Bone marrow (tissue), 2 donors: ENCODE measurements around the gene HOMEZ.
A peak's percentile ranks its signal among the peaks of the same experiment; 100 is the strongest.
"Not testable (repeated sequence)": the region's sequence is repeated elsewhere in the genome, so short reads cannot be mapped to it uniquely, and the experiment has no call there.

ENCODE experiments used
- DNase-seq, 2 donors: peaks; one replicate each; lab custom pipeline; 2025; lab: John Stamatoyannopoulos, UW

Gene HOMEZ

DNA sequence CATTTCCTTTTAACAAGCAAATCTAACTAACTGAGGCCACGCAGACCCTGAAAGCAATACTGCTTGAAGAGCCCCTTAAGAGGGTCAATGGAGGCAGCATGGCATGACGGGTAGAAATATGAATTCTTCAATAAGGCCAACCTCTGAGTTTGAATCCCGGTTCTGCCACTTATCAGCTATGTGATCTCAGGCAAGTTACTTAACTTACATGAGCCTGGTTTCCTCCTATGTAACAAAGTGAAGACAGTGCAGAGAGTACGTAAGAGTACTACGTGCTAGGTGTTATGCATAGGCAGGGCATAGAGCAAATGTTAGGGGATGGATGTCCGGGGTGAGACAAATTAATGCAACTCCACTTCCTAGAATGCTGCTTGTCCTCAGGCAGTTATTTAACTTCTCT, 4.7 kb downstream of the HOMEZ start:
- no peak for DNase-seq

DNA sequence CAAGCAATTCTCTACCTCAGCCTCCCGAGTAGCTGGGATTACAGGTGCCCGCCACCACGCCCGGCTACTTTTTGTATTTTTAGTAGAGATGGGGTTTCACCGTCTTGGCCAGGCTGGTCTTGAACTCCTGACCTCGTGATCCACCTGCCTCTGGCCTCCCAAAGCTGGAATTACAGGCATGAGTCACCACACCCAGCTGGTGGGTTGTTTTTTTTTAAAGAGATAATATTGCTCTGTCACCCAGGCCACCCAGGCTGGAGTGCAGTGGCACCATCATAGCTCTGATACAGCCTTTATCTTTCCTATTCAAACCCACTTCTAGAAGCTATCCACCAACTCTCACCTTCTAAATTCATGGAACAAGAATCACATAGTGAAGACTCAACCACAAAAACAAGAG, 8.0 kb downstream of the HOMEZ start:
- DNase-seq = not testable (repeated sequence)

DNA sequence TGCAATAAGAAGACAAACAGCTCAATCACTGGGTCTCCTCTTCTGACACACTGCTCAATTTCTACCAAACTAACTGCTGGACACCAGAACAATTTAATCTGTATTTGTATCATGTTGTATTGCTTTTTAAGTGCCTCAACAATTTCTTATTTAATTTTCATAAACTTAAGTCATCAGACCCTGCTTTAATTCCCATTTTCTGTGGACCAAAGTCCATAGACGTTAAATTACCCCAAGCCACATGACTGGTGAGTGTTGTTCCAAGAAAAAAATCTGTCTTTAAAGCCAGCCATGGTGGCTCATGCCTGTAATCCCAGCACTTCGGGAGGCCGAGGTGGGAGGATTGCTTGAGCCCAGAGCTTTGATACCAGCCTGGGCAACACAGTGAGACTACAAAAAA, 8.7 kb downstream of the HOMEZ start:
- no peak for DNase-seq

DNA sequence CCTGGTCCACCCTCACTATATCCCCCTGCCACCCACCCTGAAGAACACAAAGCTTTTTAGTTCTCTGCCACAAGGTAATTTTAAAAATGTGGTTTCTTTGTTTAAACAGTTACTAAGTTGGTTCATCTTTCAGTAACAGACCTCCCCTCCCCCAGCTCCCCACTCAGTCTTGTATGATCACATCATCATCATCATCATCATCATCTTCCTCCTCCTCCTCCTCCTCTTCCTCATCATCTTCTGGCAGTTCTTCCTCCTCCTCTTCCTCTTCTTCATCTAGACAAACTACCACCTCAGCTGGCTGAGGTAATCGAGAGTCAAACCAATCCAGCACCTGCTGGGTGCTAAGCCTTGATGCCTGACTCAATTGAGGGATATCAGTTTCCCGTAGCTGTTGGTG, 10.5 kb downstream of the HOMEZ start:
- DNase-seq = no peak

DNA sequence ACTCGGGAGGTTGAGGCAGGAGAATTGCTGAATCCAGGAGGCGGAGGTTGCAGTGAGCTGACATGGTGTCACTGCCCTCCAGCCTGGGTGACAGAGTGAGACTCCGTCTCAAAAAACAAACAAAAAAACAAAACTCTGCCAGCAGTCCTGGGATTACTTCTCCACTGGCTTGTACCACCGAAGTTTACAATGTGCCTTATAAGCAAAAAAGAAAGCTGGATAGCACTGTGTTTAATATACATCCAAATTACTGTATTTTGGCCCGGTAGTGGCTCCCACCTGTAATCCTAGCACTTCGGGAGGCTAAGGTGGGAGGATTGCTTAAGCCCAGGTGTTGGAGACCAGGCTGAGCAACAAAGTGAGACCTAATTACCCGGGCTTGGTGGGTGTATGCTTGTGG, 16.7 kb downstream of the HOMEZ start:
- no peak for DNase-seq

DNA sequence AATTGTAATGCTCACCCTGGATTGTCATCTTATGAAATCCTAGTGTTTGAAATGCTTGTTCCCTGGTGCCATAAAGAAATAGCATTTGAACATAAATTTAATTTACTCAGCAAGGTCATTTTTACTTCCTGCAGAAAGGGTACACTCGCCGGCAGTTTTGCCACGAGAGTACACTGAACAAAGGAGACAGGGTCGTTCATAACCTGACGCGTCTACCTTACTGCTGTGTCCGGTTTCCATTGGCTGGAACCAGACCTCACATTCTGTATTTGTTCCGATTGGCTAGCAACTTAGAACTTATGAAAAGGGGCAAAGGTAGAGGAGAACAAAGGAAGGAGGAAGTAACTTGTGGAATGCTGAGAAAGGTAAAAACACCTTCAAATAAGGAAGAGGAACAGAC, 25.1 kb downstream of the HOMEZ start:
- not testable (repeated sequence) for DNase-seq

DNA sequence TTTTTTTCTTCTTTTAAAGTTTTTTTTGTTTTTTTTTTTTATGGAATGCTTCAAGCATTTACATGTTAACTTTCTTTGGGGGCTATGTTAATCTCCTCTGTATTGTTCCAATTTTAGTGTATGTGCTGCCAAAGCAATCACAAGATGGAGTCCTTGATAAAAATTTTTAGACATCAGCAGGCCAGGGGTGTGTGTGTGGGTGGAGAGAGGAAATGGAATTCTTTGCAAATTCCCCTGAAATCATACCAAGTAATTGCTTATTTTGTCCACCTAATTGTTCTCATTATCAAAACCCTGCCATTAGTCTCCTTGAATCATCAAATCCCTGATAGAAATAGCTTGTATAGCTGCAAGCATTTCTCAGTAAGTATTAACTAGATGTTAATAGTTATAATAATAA, 26.5 kb downstream of the HOMEZ start:
- no peak for DNase-seq

DNA sequence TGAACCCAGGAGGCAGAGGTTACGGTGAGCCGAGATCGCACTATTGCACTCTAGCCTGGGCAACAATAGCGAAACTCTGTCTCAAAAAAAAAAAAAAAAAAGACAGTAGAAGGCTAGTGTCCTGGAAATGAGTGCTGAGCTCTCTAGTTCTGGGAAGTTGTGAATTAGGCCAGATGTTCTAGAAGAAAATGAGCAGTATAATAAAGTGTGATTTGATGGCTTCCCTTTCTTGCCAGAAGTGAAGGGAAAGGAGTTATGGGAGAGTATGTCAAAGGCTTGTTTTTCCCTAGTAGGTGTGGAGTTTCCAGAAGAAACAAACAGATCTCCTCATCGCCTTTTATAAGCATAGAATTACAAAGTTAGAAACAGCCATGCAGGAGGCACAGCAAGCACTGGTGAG, 27.7 kb downstream of the HOMEZ start:
- DNase-seq = no peak

DNA sequence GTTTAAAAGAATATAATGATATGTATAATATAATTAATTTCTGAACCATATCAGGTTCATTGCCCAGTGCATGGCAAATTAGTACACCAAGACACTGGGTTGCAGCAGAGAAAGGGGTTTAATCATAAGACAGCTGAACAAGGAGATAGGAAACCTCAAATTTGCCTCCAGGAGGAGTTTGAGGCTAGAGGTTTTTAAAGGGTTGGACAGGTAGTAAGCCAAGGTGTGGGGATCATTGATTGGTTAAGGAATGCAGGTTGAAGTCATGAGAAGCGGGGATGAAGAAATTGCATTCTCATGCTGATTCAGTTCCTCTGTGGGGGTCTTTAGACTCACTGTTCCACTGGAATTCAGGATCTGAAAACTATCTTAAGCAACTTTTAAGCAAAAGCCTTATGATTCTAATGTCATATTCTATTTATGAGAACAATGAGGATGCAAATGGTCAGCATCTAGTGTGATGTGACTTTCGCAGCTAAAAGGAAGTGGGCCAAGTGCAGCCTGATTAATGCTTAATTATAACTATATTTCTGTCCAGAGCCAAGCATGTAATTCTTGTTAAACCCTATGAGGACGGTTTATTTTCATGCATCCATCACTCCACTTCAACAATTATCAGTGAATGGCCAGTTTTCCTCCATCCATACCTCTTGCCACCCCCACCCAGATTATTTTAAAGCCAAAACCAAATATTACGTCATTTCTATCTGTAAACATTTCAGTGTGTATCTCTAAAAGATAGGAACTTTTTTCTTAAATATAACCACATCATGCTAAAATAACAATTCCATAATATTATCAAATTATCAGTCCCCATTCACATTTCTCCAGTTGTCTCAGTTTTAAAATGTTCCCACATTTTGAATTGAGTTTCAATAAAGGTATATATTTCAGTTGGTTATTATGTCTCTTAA, 33.3 kb downstream of the HOMEZ start:
- DNase-seq = no peak

DNA sequence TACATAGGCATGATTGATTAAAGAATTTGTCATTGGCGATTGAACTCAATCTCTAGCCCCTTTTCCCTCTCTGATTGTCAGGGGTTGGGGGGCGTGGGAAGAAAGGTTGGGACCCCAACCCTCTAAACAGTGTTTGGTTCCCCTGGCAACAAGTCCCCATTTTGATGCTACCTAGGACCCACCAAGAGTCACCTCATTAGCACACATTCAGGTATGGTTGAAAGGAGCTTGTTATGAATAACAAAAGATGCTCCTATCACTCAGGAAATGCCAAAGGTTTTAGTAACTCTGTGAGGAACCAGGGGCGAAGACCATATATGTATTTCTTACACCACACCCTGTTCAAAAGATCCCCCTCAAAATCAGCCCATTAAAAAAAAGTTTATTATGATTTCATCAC, 33.9 kb downstream of the HOMEZ start:
- no peak for DNase-seq

DNA sequence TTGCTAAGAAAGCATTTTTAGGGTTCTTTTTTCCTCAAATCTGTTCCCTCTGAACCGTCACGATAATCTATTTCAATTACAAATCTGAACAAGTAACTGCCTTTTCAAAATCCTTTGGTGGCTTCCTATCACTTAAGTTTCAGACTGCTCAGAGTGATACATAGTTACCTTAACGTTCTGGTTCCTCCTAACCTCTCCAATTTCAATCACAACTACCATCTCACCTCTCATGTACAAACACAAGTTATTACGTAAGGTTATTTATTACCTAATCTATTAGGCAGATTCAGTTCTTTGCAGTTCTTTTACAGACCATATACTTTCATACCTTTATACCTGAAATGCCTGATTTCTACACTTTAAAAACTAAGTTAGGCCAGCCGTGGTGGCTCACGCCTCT, 36.1 kb downstream of the HOMEZ start:
- no peak for DNase-seq

DNA sequence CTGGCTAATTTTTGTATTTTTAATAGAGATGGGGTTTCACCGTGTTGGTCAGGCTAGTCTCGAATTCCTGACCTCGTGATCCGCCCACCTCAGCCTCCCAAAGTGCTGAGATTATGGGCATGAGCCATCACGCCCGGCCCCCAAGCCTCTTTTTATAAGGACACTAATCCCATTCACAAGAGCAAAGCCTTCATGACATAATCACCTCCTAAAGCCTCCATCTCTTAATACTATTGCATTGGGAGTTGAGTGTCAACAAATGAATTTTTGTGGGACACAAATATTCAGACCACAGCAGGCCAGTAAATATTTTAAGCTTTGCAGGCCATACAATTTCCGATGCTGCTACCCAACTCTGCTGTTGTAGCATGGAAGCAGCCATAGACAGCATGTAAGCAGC, 37.3 kb downstream of the HOMEZ start:
- DNase-seq = no peak

DNA sequence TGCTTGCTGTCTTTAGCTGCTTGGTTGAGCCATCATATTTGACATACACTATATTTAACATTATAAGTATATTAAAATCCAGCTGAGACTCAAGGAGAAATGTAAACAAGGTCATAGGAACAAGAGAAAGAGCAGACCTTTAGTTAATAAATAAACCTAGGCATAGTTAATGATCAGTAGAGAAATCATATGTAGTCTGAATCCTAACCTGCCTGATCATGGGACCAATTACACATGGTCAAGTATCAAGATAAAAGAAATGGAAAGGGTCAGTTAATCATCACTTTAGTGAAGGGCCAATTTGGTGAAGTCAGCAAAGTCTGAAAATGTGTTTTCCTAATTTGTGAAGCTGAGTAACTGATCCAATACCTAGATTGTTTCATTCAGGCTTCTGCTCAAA, 40.6 kb downstream of the HOMEZ start:
- no peak for DNase-seq

DNA sequence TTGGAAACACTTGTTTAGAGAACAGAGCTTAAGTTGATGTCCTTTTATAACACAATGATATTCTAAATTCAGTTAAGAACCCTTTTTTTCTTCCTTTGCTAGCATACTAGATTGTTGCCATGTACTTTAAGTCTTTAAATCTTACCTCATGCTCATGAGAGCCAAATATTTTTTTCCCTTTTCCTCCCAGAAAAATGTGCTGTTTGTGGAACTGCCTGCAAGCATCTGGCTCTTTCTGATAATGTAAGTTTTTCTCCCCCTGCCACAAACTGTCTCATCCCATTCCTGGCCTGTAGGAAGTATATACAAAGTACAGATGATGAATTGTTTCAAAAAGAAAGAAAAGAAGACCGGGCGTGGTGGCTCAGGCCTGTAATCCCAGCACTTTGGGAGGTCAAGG, 42.9 kb downstream of the HOMEZ start:
- no peak for DNase-seq

DNA sequence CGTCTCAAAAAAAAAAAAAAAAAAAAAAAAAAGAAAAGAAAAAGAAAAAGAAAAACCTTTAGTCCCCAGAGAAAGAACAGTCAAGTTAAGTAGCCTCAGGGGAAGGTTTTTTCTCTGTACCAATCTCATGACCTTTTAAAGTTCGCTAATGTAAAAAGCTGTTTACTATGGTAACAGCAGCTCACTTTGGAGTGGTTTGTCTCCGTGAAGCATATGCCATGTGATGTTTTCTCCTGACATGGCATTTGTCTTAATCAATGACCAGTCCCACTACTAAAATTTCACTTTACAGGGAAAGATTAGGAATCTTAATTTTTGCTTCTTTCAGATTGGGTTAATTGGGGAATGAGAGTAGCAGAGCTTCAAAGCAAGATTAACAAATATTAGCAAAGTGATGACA, 43.9 kb downstream of the HOMEZ start:
- DNase-seq = no peak

DNA sequence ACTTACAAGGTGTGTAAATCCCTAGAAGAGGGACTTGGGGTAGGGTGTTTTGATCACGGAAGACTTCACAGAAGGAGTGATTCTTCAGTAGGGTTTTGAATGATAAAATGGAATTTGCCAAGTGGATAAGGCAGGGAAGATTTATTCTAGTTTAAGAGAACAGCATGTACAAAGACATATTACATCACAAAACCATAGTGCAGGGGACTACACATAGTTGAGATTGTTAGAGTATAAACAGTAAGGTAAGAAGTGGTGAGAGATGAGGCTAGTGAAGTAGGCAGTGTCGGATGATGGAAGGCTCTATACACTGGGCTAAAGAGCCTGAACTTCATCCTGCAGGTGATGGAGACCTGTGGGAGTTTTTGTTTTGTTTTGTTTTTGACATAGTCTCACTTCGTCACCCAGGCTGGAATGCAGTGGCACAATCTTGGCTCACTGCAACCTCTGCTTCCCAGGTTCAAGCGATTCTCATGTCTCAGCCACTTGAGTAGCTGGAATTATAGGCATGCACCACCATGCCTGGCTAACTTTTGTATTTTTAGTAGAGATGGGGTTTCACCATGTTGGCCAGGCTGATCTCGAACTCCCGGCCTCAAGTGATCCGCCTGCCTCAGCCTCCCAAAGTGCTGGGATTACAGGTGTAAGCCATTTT, 44.7 kb downstream of the HOMEZ start:
- not testable (repeated sequence) for DNase-seq

DNA sequence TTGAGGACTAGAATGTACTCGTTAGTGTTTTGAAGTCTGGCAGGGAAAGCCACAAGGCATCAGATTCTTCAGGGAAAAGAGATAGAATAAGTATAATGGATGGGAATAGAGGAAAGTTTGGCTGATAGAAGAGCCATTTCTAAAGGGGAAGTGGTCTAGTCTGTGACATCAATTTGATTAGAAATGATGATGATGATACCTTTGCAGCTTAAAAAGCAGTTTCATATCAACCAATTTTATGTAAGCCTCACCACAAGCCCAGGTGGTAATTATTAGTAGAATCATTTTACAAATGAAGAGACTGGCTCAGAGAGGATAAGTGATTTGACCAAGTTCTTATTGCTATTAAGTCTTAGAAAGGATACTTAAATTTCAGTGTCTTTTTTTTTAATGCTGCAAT, 45.3 kb downstream of the HOMEZ start:
- DNase-seq = no peak

DNA sequence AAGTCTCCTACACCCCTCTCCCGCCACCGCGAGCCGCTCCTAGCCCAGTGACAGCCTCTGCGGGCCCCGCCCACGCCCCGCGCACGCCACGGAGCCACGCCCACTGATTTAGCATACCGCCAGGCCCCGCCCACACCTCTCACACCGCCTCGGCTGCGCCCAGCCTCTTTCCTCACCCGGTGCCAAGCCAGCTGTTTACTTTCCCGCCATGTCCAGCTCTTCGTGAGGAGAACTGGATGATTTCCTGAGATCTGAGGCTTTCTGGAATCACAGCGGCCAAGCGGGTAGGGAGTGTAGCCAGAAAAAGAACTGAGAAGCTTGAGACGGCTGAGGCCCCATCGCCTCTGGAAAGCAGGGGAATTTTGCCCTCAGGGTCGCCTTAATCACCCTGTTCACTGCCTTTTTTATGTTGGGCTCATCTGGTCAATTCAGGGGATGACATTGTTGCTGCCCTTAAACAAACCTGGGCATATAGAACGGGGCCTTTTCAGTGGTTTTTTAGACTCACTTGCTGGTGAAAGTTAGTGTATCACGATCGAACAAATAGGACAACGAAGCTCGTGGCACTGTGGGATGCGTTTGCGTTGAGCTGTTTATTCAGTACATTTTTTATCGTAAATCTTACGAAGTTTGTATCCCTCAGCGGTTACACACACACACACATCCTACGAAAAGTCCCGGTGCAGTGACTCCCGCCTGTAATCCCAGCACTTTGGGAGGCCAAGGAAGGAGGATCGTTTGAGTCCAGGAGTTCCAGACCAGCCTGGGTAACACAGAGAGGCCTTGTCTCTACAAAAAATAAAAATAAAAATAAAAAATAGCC, 47.9 kb downstream of the HOMEZ start, which contains the start of gene RNF212B:
Gene RNF212B, plus strand, starts transcription at position 165 of the 823 bp plus-strand sequence. CDS start 2,410 bp downstream, outside the sequence.
- peak; percentile 7 to 50 for DNase-seq

DNA sequence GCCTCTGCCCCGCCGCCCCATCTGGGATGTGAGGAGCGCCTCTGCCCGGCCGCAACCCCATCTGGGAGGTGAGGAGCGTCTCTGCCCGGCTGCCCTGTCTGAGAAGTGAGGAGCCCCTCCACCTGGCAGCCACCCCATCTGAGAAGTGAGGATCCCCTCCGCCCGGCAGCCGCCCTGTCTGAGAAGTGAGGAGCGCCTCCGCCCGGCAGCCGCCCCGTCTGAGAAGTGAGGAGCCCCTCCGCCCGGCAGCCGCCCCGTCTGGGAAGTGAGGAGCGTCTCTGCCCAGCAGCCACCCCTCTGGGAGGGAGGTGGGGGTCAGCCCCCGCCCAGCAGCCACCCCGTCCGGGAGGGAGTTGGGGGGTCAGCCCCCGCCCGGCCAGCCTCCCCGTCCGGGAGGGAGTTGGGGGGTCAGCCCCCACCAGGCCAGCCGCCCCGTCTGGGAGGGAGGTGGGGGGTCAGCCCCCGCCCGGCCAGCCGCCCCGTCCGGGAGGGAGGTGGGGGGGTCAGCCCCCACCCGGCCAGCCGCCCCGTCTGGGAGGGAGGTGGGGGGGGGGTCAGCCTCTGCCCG, 53.6 kb downstream of the HOMEZ start:
- not testable (repeated sequence) for DNase-seq

DNA sequence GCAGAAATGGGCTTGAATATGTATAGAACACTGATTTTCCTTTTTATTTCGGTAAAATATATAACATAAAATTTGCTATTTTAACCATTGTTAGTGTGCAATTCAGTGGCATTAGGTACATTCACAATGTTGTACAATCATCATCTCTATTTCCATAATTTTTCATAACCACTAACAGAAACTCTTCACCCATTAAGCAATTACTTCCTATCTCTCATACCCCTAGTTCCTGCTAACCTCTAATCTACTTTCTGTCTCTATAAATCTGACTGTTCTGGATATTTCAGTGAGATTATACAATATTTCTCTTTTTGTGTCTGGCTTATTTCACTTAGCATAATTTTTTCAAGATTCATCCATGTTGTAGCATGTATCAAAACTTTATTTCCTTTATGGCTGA, 57.1 kb downstream of the HOMEZ start:
- DNase-seq = no peak

DNA sequence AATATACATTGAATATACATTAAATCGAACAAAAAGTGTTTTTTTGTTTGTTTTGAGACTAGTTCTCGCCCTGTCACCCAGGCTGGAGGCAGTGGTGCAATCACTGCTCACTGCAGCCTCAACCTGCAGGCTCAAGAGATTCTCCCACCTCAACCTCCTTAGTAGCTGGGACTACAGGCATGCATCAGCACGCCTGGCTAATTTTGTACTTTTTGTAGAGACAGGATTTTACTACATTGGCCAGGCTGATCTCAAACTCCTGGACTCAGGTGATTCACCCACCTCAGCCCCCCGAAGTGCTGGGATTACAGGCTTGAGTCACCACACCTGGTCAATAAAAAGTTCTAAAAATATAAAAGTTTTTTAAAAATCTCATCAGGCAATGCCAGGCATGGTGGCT, 58.4 kb downstream of the HOMEZ start:
- DNase-seq = no peak

DNA sequence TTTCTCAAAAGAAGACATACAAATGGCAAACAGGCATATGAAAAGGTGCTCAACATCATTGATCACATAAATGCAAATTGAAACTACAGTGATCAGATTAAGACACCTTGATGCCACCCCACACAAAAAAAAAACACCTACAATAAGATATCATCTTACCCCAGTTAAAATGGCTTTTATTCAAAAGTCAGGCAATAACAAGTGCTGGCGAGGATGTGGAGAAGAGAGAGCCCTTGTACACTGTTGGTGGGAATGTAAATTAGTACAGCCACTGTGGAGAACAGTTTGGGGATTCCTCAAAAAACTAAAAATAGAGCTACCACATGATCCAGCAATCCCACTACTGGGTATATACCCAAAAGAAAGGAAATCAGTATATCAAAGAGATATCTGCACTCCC, 61.0 kb downstream of the HOMEZ start:
- DNase-seq = not testable (repeated sequence)
